ENCODE data around the gene MFSD2A.
"Not testable (repeated sequence)": the region's sequence is repeated elsewhere in the genome, so short reads cannot be mapped to it uniquely, and the experiment has no call there.

Gene MFSD2A

DNA sequence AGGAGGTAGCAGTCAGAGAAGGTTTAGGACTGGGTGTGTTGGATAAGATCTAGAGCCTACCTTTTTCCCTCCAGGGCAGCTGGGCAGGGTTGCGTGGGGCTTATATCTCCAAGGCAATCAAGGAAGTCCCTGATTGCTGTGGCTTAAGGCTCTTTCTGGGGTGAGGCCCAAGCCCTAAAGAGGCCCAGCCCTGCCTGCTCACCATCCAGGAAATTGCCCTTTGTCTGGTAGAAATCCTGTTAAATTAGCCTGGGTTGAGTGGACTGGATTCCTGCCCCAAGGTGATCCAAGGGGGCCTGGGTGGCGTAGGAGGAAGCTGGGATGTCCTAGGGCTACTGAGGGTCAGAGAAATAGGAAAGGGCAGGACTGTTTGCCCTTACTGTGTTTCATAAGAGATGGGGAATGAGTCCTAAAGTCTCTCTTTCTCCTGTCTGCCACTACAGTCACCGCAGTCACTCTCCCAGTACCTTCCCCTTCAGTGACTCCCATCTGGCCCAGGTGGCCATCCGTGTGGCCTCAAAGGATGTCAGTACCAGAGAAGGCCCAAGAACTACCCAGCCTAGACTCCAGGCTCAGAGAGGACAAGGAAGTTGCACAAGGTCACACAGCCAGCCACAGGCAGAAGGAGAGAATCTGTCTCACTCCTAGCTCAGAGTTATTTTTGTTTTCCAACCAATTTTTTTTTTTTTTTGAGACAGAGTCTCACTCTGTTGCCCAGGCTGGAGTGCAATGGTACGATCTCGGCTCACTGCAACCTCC is 25.8 kb downstream of the MFSD2A start:
- Histone ChIP-seq H3K79me2 (ENCODE audit: insufficient read depth, low read length) (no peaks in the 10 kb centered on the region), H3K9ac (ENCODE audit: low read length) (no peak overlapping the region), H3K9me2 (ENCODE audit: low read depth, low read length) (no peaks in the 10 kb centered on the region), H3K4me3 (ENCODE audit: low read depth, low read length, poor library complexity, severe bottlenecking) (no peak overlapping the region), H3K36me3 (ENCODE audit: insufficient read depth, low read length) (no peaks in the 10 kb centered on the region), H3K9me3 (ENCODE audit: low read length) (no peaks in the 10 kb centered on the region), H4K20me1 (ENCODE audit: insufficient read depth, low read length) (no peaks in the 10 kb centered on the region), H3K27ac (ENCODE audit: low read depth, low read length, poor library complexity, severe bottlenecking) (no peak overlapping the region), H3K27me3 (ENCODE audit: insufficient read depth, low read length) (no peaks in the 10 kb centered on the region), H2AFZ (ENCODE audit: low read length) (no peak overlapping the region), H3K4me1 (ENCODE audit: insufficient read depth, low read length, severe bottlenecking) (no peaks in the 10 kb centered on the region), H3K4me2 (ENCODE audit: low read length) (no peak overlapping the region), H3F3A (ENCODE audit: insufficient read depth, low read length) (no peaks in the 10 kb centered on the region)
- TF ChIP-seq, protein P1, sequence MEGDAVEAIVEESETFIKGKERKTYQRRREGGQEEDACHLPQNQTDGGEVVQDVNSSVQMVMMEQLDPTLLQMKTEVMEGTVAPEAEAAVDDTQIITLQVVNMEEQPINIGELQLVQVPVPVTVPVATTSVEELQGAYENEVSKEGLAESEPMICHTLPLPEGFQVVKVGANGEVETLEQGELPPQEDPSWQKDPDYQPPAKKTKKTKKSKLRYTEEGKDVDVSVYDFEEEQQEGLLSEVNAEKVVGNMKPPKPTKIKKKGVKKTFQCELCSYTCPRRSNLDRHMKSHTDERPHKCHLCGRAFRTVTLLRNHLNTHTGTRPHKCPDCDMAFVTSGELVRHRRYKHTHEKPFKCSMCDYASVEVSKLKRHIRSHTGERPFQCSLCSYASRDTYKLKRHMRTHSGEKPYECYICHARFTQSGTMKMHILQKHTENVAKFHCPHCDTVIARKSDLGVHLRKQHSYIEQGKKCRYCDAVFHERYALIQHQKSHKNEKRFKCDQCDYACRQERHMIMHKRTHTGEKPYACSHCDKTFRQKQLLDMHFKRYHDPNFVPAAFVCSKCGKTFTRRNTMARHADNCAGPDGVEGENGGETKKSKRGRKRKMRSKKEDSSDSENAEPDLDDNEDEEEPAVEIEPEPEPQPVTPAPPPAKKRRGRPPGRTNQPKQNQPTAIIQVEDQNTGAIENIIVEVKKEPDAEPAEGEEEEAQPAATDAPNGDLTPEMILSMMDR (IDR thresholded peaks at IDR 0.05; ENCODE audit: low read length) = no peak

DNA sequence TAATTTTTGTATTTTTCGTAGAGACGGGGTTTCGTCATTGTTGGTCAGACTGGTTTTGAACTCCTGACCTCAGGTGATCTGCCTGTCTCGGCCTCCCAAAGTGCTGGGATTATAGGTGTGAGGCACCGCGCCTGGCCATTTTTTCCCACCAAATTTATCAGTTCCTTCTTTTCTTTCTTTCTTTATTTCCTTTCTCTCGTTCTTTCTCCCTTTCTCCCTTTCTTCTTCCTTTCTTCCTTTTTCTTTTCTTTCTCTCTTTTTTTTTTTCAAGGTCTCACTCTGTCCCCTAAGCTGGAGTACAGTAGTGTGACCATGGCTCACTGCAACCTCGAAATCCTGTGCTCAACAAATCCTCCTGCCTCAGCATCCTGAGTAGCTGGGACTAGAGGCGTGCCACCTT is 26.4 kb downstream of the MFSD2A start:
- Histone ChIP-seq H4K20me1 (ENCODE audit: insufficient read depth, low read length) (no peaks in the 10 kb centered on the region), H2AFZ (ENCODE audit: low read length) (no peak overlapping the region), H3K79me2 (ENCODE audit: insufficient read depth, low read length) (no peaks in the 10 kb centered on the region), H3K9me2 (ENCODE audit: low read depth, low read length) (no peaks in the 10 kb centered on the region), H3K4me2 (ENCODE audit: low read length) (no peak overlapping the region), H3K4me1 (ENCODE audit: insufficient read depth, low read length, severe bottlenecking) (no peaks in the 10 kb centered on the region), H3K27me3 (ENCODE audit: insufficient read depth, low read length) (no peaks in the 10 kb centered on the region), H3K9ac (ENCODE audit: low read length) (no peak overlapping the region), H3F3A (ENCODE audit: insufficient read depth, low read length) (no peaks in the 10 kb centered on the region), H3K9me3 (ENCODE audit: low read length) (no peaks in the 10 kb centered on the region), H3K4me3 (ENCODE audit: low read depth, low read length, poor library complexity, severe bottlenecking) (no peak overlapping the region), H3K27ac (ENCODE audit: low read depth, low read length, poor library complexity, severe bottlenecking) (no peak overlapping the region), H3K36me3 (ENCODE audit: insufficient read depth, low read length) (no peaks in the 10 kb centered on the region)
- TF ChIP-seq EZH2 (IDR thresholded peaks at IDR 0.05; ENCODE audit: borderline replicate concordance, low read length) = no peak
- TF ChIP-seq, protein P1 (IDR thresholded peaks at IDR 0.05; ENCODE audit: low read length) = no peak

DNA sequence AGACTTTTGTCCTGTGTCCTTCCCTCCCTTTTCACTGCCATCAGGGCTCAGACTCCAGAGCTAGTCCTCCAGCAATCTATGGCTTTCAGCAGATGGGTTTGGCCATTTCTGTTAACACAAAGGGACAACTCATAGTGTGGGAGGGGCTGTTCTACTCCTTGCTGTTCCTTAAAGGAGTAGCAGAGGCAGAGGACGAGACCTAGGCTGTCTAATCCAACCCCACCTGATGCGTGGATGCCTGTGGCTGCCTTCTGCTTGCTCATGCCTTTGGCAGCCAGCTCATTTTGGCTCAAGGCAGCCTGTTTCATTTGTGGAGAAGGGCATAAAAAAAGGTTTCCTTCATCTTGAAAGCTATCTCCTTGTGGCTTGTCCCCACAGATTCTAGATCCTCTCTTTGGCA is 27.0 kb downstream of the MFSD2A start:
- Histone ChIP-seq H3K79me2 (ENCODE audit: insufficient read depth, low read length) (no peaks in the 10 kb centered on the region), H2AFZ (ENCODE audit: low read length) (no peak overlapping the region), H3K27ac (ENCODE audit: low read depth, low read length, poor library complexity, severe bottlenecking) (no peak overlapping the region), H3K9me2 (ENCODE audit: low read depth, low read length) (no peaks in the 10 kb centered on the region), H3K27me3 (ENCODE audit: insufficient read depth, low read length) (no peaks in the 10 kb centered on the region), H4K20me1 (ENCODE audit: insufficient read depth, low read length) (no peaks in the 10 kb centered on the region), H3F3A (ENCODE audit: insufficient read depth, low read length) (no peaks in the 10 kb centered on the region), H3K4me3 (ENCODE audit: low read depth, low read length, poor library complexity, severe bottlenecking) (no peak overlapping the region), H3K9ac (ENCODE audit: low read length) (no peak overlapping the region), H3K36me3 (ENCODE audit: insufficient read depth, low read length) (no peaks in the 10 kb centered on the region), H3K9me3 (ENCODE audit: low read length) (no peaks in the 10 kb centered on the region), H3K4me1 (ENCODE audit: insufficient read depth, low read length, severe bottlenecking) (no peaks in the 10 kb centered on the region), H3K4me2 (ENCODE audit: low read length) (no peak overlapping the region)
- TF ChIP-seq, protein P1 (IDR thresholded peaks at IDR 0.05; ENCODE audit: low read length) = no peak
- no peak for TF ChIP-seq EZH2 (IDR thresholded peaks at IDR 0.05; ENCODE audit: borderline replicate concordance, low read length)

DNA sequence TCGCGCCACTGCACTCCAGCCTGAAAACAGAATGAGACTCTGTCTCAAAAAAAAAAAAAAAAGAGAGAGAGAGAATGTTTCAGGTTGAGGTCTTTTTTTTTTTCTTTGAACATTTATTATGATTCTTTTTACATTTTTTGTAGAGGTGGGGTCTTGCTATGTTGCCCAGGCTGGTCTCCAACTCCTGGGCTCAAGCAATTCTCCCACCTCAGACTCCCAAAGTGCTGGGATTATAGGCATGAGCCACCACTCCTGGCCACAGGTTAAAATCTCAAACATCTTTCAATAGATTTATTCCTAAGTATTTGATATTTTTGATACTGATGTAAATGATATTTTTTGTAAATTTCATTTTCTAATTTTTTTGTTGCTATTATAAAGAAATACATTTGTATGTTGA is 29.5 kb downstream of the MFSD2A start:
- H3K9me2 ChIP-seq (ENCODE audit: low read depth, low read length); H3K27me3 ChIP-seq (ENCODE audit: insufficient read depth, low read length); H3K36me3 ChIP-seq (ENCODE audit: insufficient read depth, low read length); H3K27ac ChIP-seq (ENCODE audit: low read depth, low read length, poor library complexity, severe bottlenecking); H3K9me3 ChIP-seq (ENCODE audit: low read length); H3K79me2 ChIP-seq (ENCODE audit: insufficient read depth, low read length); H3K4me2 ChIP-seq (ENCODE audit: low read length); H3F3A ChIP-seq (ENCODE audit: insufficient read depth, low read length); H4K20me1 ChIP-seq (ENCODE audit: insufficient read depth, low read length); H3K4me3 ChIP-seq (ENCODE audit: low read depth, low read length, poor library complexity, severe bottlenecking); H2AFZ ChIP-seq (ENCODE audit: low read length); H3K9ac ChIP-seq (ENCODE audit: low read length); H3K4me1 ChIP-seq (ENCODE audit: insufficient read depth, low read length, severe bottlenecking): not testable (repeated sequence)

All from OCI-LY1 (cell line).